DMS 273 treated with DMSO at 0.1 percent for 48 hours (cell line): ENCODE measurements around the gene SPTBN1.
"Not testable (repeated sequence)": the region's sequence is repeated elsewhere in the genome, so short reads cannot be mapped to it uniquely, and the experiment has no call there.

Experiments used
- DNase-seq: peaks from one replicate; lab custom pipeline; 2025; lab: John Stamatoyannopoulos, UW

Gene SPTBN1

GRCh38 chr2:54502731-54503130 is 46.6 kb downstream of the SPTBN1 start:
- no peak for DNase-seq

GRCh38 chr2:54503192-54503591 is 47.1 kb downstream of the SPTBN1 start:
- no peak for DNase-seq

- no peak for DNase-seq
Measured at GRCh38 chr2:54503828-54504227, 47.7 kb downstream of the SPTBN1 start.

DNA sequence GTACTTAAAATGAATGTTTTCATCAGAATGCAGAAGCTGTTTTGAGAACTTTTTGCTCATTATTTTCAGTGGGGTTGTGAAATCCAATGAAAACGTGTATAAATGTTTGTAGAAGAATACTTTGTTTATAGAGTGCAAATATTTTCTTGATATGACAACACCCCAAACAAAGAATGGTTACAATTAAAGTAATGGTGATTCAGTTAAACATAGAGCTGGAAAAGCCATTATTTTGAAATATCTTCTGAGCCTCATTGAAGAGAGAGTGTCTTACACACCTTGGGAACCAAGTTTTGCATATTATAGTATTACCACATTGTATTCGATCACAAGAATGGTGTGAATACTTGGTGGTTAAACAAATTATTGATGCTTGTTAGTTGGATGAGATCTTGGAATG is 48.7 kb downstream of the SPTBN1 start:
- DNase-seq, result no peak

DNA sequence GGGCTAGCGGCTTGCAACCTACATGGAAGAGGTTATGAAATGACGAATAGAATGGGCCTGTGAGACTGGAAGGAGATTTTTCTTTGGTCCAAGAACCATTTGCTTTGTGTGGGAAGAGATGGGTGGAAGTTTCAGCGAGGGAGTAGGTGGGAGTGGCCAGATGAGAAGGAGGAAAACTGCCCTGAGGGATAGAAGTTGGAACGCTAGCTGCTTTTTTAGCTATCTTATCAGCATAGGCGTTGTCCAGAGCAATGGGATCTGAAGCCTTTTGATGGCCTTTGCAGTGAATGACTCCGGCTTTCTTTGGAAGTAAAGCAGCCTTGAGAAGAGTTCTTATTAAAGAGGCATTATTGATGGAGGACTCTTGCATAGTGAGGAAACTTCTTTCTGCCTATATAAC is 52.4 kb downstream of the SPTBN1 start:
- DNase-seq, result no peak

- DNase-seq, result not testable (repeated sequence)
Measured at GRCh38 chr2:54509043-54509442, 52.9 kb downstream of the SPTBN1 start.

DNA sequence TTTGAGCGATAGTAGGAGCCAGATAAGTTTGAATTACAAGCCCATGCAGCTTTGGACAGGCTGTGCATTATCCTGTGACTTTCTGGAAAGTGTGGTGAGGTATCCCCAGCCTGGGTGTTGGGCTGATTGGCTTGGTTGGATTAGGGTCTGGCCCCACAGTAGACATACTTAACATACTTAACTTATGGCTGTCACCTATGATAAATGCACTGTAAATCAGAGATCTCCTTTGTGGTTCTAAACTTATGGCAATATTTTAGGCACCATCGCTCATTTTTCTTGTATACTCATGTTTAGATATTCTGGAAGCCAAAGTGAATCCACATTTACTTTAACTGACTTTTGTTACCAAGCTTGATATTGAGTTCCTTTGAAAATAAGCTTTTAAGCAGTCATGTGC is 54.8 kb downstream of the SPTBN1 start:
- no peak for DNase-seq

DNA sequence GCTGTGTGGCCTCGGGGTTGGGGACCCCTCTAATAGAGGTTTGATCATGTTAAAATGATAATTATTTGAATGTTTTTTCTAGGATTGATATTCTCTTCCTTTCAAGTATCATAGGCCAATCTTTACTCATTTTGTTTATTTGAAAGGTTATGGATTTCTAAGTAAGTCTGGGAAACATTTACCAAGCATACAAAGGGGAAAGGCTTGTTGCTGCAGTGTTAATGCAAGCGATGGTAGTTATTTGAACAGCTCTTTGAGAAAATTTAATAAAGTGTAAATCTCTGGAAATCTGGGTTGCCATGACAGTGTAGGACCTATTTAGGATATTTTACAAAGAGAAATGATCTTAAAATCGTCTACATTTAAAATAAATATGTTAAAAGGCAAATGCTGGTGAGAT is 56.1 kb downstream of the SPTBN1 start:
- no peak for DNase-seq

DNA sequence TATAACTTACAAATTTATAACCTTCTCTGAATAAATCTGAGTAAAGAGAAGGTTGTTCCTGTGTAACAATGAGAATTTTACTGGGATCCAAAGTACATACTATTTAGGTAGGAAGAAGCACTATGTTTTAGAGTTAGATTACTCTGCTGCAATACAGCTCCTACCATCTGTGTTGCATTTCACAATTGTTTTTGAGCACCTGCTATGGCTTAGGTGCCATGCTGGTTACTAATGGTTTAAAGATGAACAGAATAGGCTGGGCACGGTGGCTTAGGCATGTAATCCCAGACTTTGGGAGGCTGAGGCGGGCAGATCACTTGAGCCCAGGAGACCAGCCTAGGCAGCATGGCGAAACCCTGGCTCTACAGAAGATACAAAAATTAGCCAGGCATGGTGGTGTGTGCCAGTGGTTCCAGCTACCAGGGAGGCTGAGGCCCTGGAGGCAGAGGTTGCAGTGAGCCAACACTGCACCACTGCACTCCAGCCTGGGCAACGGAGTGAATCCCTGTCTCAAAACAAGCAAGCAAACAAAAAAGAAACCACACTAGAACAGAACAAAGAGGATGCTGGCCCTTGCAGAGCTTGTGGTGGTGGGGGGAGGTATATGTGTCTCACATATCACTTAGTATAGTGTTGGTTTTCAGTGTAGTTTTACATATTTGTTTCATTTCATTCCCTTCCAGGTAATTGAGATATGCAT is 56.7 kb downstream of the SPTBN1 start:
- DNase-seq, result no peak

GRCh38 chr2:54513363-54513715 is 57.2 kb downstream of the SPTBN1 start:
- DNase-seq, result no peak

GRCh38 chr2:54514822-54515569 is 58.9 kb downstream of the SPTBN1 start:
- no peak for DNase-seq

GRCh38 chr2:54516842-54517241 is 60.7 kb downstream of the SPTBN1 start:
- DNase-seq, result no peak

GRCh38 chr2:54518016-54518415 is 61.9 kb downstream of the SPTBN1 start:
- not testable (repeated sequence) for DNase-seq

DNA sequence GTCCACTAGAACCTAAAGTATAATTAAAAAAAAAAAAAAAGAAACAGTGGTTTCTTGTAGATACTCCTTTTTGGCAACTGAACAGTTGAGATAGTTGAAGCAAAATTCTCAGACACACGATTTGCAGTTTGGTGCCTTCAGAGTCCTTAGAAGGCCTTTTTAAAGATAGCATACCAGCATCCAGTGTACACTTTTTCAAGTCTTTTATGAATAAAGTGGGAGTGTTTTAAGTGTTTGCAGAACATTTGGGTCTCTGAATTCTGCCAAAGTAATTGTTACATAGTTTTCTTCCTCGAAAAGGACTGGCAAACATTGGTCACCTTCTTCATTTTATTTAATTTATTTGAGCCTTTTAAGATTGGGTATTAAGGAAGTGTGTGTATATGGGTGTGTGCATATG is 62.3 kb downstream of the SPTBN1 start:
- no peak for DNase-seq

DNA sequence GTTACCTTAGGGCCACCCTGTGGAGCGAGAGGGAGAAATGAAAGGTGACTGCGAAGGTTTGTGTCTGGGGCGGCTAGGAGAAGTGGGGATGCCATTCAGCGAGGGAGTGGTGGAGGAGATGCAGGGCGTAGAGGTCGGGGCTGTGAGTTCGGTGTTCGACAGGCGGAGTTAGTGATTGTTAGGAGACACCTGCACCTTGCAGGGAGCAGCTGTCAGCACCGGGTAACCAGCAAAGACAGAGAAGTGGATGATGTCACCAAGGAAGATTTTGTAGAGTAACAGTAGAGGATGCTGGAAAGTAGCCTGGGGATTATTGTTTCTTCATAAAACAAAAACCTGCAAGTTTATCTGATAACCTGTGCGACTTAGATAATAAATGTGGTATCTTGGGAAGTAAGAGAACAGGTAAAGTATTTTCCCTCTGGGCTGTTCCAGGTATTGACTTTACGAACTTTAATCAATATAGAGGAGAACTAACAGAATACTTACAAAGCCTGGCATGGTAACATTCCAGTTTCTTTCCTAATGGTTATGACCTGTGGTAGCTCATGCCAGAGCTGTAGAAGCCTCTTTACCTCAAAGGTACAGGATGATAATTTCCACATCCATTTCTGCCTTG is 63.8 kb downstream of the SPTBN1 start:
- no peak for DNase-seq

- no peak for DNase-seq
Measured at GRCh38 chr2:54520687-54521086, 64.6 kb downstream of the SPTBN1 start.

GRCh38 chr2:54522624-54523281 is 66.6 kb downstream of the SPTBN1 start:
- no peak for DNase-seq

GRCh38 chr2:54523324-54523959 is 67.3 kb downstream of the SPTBN1 start:
- DNase-seq, result no peak

DNA sequence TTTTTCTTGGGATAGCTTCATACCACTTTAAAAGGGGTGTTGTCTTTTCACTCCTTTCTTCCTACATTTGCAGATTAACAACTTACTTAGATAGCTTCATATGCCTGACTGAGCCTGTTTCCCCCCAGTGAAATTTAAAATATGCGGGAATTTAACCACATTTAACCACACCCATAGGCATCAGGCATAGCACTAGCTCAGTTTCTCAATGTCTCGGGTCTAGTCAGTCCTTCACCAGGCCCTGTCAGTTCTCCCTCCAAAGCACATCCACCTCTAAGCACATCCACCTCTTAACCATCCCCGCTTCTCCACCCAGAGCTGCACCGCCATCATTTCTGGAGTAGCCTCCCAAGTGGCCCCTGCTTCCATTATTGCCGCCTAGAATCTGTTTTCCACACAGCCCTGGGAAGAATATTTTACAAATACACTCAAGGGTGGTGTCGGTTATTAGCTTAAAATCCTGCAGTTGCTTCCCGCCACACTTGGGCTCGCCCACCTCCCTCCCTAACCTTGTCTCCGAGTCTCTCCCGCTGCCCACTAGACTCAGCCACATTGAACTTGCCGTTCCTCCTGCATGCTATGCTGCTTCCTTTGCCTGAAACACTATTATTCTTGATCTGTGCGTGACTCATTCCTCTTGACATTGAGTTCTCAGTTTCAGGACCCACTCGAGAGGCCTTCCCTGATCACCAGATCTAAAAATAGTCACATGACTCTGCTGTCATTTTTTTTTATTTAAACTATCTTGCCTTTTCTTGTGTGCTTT is 68.3 kb downstream of the SPTBN1 start:
- no peak for DNase-seq

DNA sequence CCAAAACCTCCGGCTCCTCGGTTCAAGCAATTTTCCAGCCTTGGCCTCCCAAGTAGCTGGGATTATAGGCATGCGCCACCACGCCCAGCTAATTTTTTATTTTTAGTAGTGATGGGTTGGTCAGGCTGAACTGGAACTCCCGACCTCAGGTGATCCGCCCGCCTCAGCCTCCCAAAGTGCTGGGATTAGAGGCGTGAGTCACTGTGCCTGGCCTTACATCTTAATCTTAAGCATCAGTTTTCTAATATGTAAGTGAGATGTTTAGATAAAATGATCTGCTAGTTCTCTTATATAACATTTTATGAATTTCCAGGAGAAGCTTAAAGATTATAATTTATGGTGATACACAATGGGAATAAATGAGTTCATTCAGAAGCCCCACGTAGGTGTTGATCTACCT is 69.2 kb downstream of the SPTBN1 start:
- no peak for DNase-seq

GRCh38 chr2:54526226-54526879 is 70.2 kb downstream of the SPTBN1 start:
- DNase-seq, result no peak
